HUES48 (cell line): ENCODE measurements around the gene AK5.

Experiments used
- H3K27ac ChIP-seq: one replicate; pipeline ENCODE4 v1.7.0; 2013; ENCODE audit warnings: low read depth, low read length, inconsistent platforms
- H3K27me3 ChIP-seq: 2 replicates; pipeline ENCODE4 v1.6.1; 2013; ENCODE audit warnings: mild to moderate bottlenecking, low read length; ENCODE audit not compliant: control insufficient read depth, insufficient read depth
- H3K36me3 ChIP-seq: 2 replicates; pipeline ENCODE4 v1.6.1; 2013; ENCODE audit warnings: low read length; ENCODE audit not compliant: control insufficient read depth, insufficient read depth
- H3K4me1 ChIP-seq: 2 replicates; pipeline ENCODE4 v1.6.1; 2013; ENCODE audit warnings: mild to moderate bottlenecking, low read length; ENCODE audit not compliant: control insufficient read depth, insufficient read depth
- H3K4me3 ChIP-seq: 2 replicates; pipeline ENCODE4 v1.5.1; 2013; ENCODE audit warnings: mild to moderate bottlenecking, low read depth, low read length
- H3K9ac ChIP-seq: 2 replicates; pipeline ENCODE4 v1.6.1; 2013; ENCODE audit warnings: mild to moderate bottlenecking, low read depth, low read length, moderate library complexity
- H3K9me3 ChIP-seq: 2 replicates; pipeline ENCODE4 v1.6.1; 2013; ENCODE audit warnings: low read length; ENCODE audit not compliant: control insufficient read depth, insufficient read depth

The AK5 gene

DNA sequence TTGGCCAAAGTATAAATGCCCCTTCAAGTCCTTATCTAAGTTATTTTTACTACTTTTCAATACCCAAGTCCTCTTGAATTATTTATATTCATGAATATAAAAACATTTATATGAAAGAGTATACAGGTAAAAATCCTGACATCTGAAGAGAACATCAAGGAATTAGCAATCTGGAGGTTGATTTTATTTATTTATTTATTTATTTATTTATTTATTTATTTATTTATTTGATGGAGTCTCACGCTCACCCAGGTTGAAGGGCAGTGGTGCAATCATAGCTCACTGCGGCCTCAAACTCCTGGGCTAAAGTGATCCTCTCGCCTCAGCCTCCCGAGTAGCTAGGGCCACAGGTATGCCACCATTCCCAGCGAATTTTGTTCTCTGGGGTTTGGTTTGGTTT lies 307.4 kb downstream of the AK5 start:
- H3K4me1 ChIP-seq: no peaks in the 10 kb centered on the region
- H3K9ac ChIP-seq: no peak overlapping the region
- no peak overlapping the region for H3K4me3 ChIP-seq
- H3K36me3 ChIP-seq: peaks cover 4% of the 10 kb centered on the region; the same call in 1 of the 2 replicates
- no peak overlapping the region for H3K27ac ChIP-seq
- no peaks in the 10 kb centered on the region for H3K9me3 ChIP-seq
- H3K27me3 ChIP-seq: no peaks in the 10 kb centered on the region

GRCh38 chr1:77590651-77591050 lies 308.8 kb downstream of the AK5 start:
- Histone ChIP-seq H3K27ac (no peak overlapping the region), H3K4me1 (no peaks in the 10 kb centered on the region), H3K9ac (peak overlapping the region; percentile 14; the same call in 1 of the 2 replicates), H3K36me3 (no peaks in the 10 kb centered on the region; the same call in 1 of the 2 replicates), H3K4me3 (no peak overlapping the region), H3K9me3 (no peaks in the 10 kb centered on the region), H3K27me3 (no peaks in the 10 kb centered on the region)

DNA sequence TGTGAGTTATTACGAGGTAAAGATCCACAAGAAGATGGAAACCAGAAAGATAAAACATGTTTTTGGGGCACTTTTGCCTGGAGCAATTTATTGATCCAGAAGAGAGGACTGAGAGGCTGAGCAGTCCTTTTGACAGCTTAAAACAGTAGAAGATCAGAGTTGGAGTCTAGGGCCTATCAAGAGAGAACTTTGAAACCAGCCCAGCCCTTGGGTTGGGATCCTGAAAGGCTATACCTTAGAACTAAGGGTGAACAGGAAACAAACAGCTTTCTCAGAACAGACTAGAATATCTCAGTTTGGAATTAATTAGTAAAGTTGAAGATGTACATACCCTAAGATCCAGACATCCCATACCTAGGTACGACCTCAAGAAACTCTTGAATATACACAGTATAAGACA lies 311.1 kb downstream of the AK5 start:
- H3K4me1 ChIP-seq: no peaks in the 10 kb centered on the region
- no peak overlapping the region for H3K9ac ChIP-seq
- H3K36me3 ChIP-seq: 0 out of 2 replicates have a peak, but pooled peaks cover 7% of the 10 kb centered on the region
- H3K27me3 ChIP-seq: no peaks in the 10 kb centered on the region
- no peak overlapping the region for H3K4me3 ChIP-seq
- H3K9me3 ChIP-seq: no peaks in the 10 kb centered on the region
- H3K27ac ChIP-seq: no peak overlapping the region

DNA sequence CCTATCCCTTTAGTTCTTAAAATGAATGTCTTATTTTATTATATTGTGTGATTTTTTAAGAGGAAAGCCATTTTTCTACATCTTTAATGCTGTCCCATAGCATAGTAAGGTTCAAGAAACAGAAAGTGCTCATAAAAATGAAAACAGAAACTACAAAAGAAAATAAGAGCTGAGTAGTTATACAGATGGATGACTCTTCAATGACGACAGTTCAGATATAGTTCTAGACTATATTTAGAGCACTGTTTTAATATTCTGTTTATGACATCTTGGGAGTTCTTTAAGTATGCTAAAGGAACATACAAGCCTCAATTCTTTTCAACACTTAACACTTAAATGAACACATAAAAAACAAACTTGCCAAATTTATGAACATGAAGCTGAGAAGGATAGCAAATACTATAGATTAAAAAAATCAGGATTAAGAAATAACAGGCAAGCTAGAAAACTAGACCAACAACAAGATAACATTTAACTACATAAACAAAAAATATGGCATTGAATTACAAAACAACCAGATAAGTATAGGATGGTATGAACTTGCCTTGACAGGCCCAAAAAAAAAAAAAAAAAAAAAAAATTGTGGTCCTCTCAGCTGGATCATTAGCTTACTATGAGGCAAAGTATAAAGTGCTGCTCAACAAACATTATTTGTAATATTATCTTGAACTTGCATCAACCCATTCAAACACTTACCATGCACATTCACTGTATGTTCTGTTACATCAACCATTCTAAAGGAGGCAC lies 312.7 kb downstream of the AK5 start:
- Histone ChIP-seq H3K27me3 (no peaks in the 10 kb centered on the region), H3K4me3 (no peak overlapping the region), H3K9me3 (no peaks in the 10 kb centered on the region), H3K4me1 (no peaks in the 10 kb centered on the region), H3K36me3 (0 out of 2 replicates have a peak, but pooled peaks cover 7% of the 10 kb centered on the region), H3K27ac (no peak overlapping the region), H3K9ac (no peak overlapping the region)

- H3K9ac ChIP-seq: no peak overlapping the region
- no peak overlapping the region for H3K4me3 ChIP-seq
- H3K36me3 ChIP-seq: 0 out of 2 replicates have a peak, but pooled peaks cover 7% of the 10 kb centered on the region
- no peaks in the 10 kb centered on the region for H3K27me3 ChIP-seq
- no peaks in the 10 kb centered on the region for H3K4me1 ChIP-seq
- no peaks in the 10 kb centered on the region for H3K9me3 ChIP-seq
- H3K27ac ChIP-seq: no peak overlapping the region
These were observed 315.5 kb downstream of the AK5 start for GRCh38 chr1:77597310-77597709.

DNA sequence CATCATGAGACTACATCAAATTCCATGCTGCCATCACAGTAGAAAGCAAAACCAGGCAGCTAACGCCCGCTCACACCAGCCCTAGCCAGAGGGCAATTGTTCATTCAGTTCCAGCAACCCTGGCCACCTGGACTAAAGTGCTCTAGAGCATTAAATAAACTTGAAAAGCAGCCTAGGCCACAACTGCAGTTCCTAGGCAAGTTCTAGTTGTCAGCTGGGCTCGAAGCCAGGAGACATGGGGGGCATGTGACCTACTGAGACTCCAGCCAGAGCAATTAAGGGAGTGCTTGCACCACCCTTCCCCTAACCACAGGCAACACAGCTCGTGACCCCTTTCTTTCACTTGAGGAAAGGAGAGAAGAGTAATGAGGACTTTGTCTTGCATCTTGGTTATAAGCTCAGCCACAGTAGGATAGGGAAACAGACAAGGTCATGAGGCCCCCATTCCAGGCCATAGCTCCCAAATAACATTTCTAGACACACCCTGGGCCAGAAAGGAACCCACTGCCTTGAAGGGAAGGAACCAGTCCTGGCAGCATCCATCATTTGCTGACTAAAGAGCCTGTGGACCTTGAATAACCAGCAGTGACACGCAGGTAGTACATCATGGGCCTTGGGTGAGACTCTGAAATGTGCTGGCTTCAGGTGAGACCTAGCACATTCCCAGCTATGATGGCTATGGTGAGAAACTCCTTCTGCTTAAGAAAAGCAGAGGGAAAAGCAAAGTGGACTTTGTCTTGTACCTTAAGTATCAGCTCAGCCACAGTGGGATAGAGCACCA lies 323.6 kb downstream of the AK5 start:
- no peaks in the 10 kb centered on the region for H3K4me1 ChIP-seq
- H3K4me3 ChIP-seq: no peak overlapping the region
- H3K27me3 ChIP-seq: no peaks in the 10 kb centered on the region
- H3K9me3 ChIP-seq: peaks cover 8% of the 10 kb centered on the region; the same call in 1 of the 2 replicates
- H3K36me3 ChIP-seq: no peaks in the 10 kb centered on the region; the same call in 1 of the 2 replicates
- no peak overlapping the region for H3K9ac ChIP-seq
- H3K27ac ChIP-seq: no peak overlapping the region

- Histone ChIP-seq H3K27ac (no peak overlapping the region), H3K4me1 (no peaks in the 10 kb centered on the region), H3K9me3 (peaks cover 8% of the 10 kb centered on the region; the same call in 1 of the 2 replicates), H3K36me3 (no peaks in the 10 kb centered on the region; the same call in 1 of the 2 replicates), H3K4me3 (no peak overlapping the region), H3K27me3 (no peaks in the 10 kb centered on the region), H3K9ac (no peak overlapping the region)
These were observed 327.1 kb downstream of the AK5 start for GRCh38 chr1:77608893-77609292.
